ENCODE results near the gene RAB6B.

RAB6B gene

DNA sequence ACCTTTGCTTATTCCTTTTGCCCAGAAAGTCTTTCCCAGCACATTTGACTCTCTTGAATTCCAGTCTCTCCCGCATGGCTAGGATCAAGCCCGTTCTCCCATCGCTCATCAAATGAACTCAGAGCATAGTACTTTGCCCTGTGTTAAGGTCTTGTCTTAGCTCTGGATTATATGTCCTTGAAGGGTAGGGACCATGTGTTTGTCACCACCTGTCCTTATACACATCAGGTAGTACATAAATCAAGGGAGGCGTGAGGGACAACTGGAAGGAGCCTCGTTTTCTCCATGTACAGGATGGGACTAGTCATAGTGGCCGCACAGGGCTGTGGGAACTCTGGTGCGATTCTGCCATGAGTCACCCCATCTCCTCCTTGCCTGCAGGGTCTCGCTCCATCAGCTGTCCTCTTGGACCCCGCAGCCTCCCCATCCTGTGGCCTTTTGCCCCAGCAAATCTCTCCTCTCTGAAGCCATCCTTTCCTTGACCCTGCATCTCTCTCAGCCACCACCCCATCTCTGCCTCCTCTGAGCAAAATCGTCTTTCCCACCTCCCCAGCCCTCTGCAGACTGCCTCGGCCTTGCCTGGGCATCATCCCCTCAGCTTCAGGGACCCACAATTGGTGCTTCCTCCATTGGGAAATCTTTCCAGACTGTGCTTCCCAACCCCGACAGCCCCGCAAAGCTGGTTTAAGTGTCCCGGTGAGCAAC, 33.4 kb upstream of the RAB6B start:
- no peaks in the 10 kb centered on the region for H3K9me3 ChIP-seq (ENCODE audit: control extremely low read depth in 1 of 5, control insufficient read depth in 4 of 5, insufficient read depth in 2 of 5, low read depth in 1 of 5, low read length in 4 of 5)
- ChIA-PET POLR2A (no interaction called here), CTCF (interaction anchor here (0.8 to 14.0 kb wide), 16 partner anchors 12 to 544 kb away, joined by 3 to 140 read pairs (median 5); no protein-coding TSS in a partner anchor)
- H3K27me3 ChIP-seq (replicated peaks in 2 of 5; ENCODE audit: control insufficient read depth in 4 of 5, insufficient read depth in 5 of 5, low read length in 4 of 5): peaks cover 0 to 3% (median 0%) of the 10 kb centered on the region in 5 experiments
- no peaks in the 10 kb centered on the region for H3K36me3 ChIP-seq (ENCODE audit: control insufficient read depth in 4 of 4, insufficient read depth in 4 of 4, low read length in 3 of 4)
- H3K4me3 ChIP-seq (ENCODE audit: control insufficient read depth in 1 of 7, extremely low read depth in 1 of 7, insufficient read depth in 4 of 7, low read depth in 2 of 7, low read length in 6 of 7): no peak overlapping the region
- DNase-seq: no peak
- no peak overlapping the region for H3K27ac ChIP-seq (ENCODE audit: insufficient read depth in 1 of 2, low read depth in 1 of 2, low read length in 2 of 2, poor library complexity in 1 of 2, severe bottlenecking in 2 of 2)
- WGBS (ENCODE audit: insufficient coverage): 99% methylated on average over 10 of the region's 14 CpGs
- peaks cover 0 to 24% (median 21%) of the 10 kb centered on the region in 4 experiments for H3K4me1 ChIP-seq (ENCODE audit: control extremely low read depth in 1 of 4, control insufficient read depth in 4 of 4, insufficient read depth in 4 of 4, low read length in 3 of 4)

DNA sequence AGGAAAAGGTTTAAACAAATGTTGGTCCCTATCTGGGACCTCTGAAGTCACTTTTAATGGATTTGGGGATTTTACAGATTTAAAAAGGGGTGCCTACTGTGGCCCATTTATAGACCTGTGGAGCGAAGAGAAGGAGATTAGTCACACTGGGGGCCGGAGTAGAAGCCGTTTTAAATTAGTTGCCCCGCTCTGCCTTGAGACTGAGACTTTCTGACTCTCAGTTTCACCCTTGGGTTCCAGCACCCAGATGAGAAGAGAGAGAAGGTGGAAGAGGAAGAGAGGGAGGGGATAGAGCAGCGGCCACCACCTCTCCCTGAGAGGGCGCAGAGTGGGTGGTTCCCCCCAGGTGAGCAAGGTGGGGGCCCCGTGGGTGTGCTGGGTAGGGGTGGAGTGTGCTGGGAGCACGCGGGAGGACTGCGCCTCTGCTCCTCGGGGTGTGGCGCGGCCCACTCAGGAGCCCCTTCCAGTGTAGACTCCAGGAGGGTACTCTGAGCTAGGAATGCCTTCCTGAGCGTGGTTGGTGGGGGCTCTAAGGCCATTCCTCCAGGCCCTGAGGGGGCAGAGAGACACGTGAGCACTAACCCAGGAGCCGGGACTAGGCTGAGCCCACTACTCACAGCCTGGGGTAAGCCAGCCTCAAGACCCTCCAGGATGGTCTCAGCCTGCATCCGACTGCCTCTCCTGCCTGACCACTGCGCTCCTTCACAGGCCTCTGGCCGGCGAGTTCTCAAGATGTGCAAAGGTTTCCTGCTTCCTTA, 32.6 kb upstream of the RAB6B start:
- ChIA-PET POLR2A (no interaction called here), CTCF (interaction anchor here (1.0 to 14.0 kb wide), 13 partner anchors 15 to 544 kb away, joined by 3 to 140 read pairs (median 5); no protein-coding TSS in a partner anchor)
- Histone ChIP-seq H3K36me3 (ENCODE audit: control insufficient read depth in 4 of 4, insufficient read depth in 4 of 4, low read length in 3 of 4) (no peaks in the 10 kb centered on the region), H3K9me3 (ENCODE audit: control extremely low read depth in 1 of 5, control insufficient read depth in 4 of 5, insufficient read depth in 2 of 5, low read depth in 1 of 5, low read length in 4 of 5) (no peaks in the 10 kb centered on the region), H3K4me3 (ENCODE audit: control insufficient read depth in 1 of 7, extremely low read depth in 1 of 7, insufficient read depth in 4 of 7, low read depth in 2 of 7, low read length in 6 of 7) (peak overlapping the region in 6 of 7 experiments; percentile 55 to 81 (median 67)), H3K27ac (ENCODE audit: insufficient read depth in 1 of 2, low read depth in 1 of 2, low read length in 2 of 2, poor library complexity in 1 of 2, severe bottlenecking in 2 of 2) (no peak overlapping the region), H3K4me1 (ENCODE audit: control extremely low read depth in 1 of 4, control insufficient read depth in 4 of 4, insufficient read depth in 4 of 4, low read length in 3 of 4) (peaks cover 0 to 18% (median 15%) of the 10 kb centered on the region in 4 experiments), H3K27me3 (replicated peaks in 2 of 5; ENCODE audit: control insufficient read depth in 4 of 5, insufficient read depth in 5 of 5, low read length in 4 of 5) (peaks cover 0 to 3% (median 0%) of the 10 kb centered on the region in 5 experiments)
- 85% methylated on average over 19 of the region's 20 CpGs for WGBS (ENCODE audit: insufficient coverage)
- DNase-seq: no peak

GRCh38 chr3:133927540-133928066, 31.9 kb upstream of the RAB6B start:
- Histone ChIP-seq H3K9me3 (ENCODE audit: control extremely low read depth in 1 of 5, control insufficient read depth in 4 of 5, insufficient read depth in 2 of 5, low read depth in 1 of 5, low read length in 4 of 5) (no peaks in the 10 kb centered on the region), H3K36me3 (ENCODE audit: control insufficient read depth in 4 of 4, insufficient read depth in 4 of 4, low read length in 3 of 4) (no peaks in the 10 kb centered on the region), H3K27ac (ENCODE audit: insufficient read depth in 1 of 2, low read depth in 1 of 2, low read length in 2 of 2, poor library complexity in 1 of 2, severe bottlenecking in 2 of 2) (no peak overlapping the region), H3K4me1 (ENCODE audit: control extremely low read depth in 1 of 4, control insufficient read depth in 4 of 4, insufficient read depth in 4 of 4, low read length in 3 of 4) (peaks cover 0 to 18% (median 15%) of the 10 kb centered on the region in 4 experiments), H3K27me3 (replicated peaks in 2 of 5; ENCODE audit: control insufficient read depth in 4 of 5, insufficient read depth in 5 of 5, low read length in 4 of 5) (peaks cover 0 to 3% (median 0%) of the 10 kb centered on the region in 5 experiments), H3K4me3 (ENCODE audit: control insufficient read depth in 1 of 7, extremely low read depth in 1 of 7, insufficient read depth in 4 of 7, low read depth in 2 of 7, low read length in 6 of 7) (peak overlapping the region; percentile 44 to 81 (median 65))
- CTCF ChIA-PET: interaction anchor here (1.0 to 14.0 kb wide), 5 partner anchors 64 to 285 kb away, joined by 3 to 140 read pairs (median 7); no protein-coding TSS in a partner anchor
- POLR2A ChIA-PET: no interaction called here
- WGBS (ENCODE audit: insufficient coverage): under 1% methylated on average over 34 of the region's 51 CpGs
- DNase-seq: peak; percentile 64 to 87 (median 82)

DNA sequence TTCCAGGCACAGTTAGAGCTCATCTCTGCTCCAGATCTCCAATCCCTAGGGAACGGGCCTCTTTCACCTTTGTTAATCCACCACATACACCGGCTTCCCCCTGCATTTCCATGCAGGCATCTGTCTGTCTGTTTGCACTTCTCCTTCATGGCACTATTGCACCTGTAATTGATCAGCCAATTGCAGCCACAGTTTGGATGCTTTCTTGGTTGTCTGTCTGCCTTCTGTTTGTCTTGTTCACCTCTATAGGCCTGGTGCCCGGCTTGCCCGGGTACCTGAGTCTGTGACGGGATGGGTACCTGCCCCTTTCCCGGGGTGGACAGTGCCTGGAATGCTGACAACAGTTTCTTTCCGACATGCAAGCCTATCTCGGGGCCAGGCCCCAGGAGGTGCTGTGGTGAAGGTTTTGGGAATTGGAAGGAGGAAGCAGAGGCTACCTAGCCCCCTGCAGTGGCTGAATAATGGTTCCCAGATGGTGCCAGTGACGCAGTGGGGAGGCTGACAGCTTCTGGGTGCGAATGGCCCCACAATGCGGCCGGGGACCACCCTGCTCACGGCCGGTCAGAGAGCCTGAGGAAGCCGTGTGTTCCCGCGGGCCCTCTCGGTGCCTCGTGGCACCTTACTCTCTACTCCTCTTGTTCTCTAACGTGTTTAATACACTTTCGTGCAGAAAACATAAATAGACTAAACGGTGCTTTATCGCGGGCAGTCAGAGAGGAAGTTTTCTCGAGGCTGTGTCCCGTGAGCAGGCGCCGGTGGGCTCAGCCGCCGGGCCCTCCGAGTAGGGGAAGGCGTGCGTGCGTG, 31.3 kb upstream of the RAB6B start:
- CTCF ChIA-PET: interaction anchor here (1.0 to 5.9 kb wide), 2 partner anchors 68 to 110 kb away, joined by 3 to 35 read pairs; no protein-coding TSS in a partner anchor

GRCh38 chr3:133925960-133926735, 30.5 kb upstream of the RAB6B start:
- peaks cover 0 to 3% (median 0%) of the 10 kb centered on the region in 5 experiments for H3K27me3 ChIP-seq (replicated peaks in 2 of 5; ENCODE audit: control insufficient read depth in 4 of 5, insufficient read depth in 5 of 5, low read length in 4 of 5)
- DNase-seq: no peak
- CTCF ChIA-PET: interaction anchor here (0.9 to 1.4 kb wide), 4 partner anchors 20 to 286 kb away, joined by 3 to 4 read pairs (median 4); no protein-coding TSS in a partner anchor
- POLR2A ChIA-PET: no interaction called here
- 96% methylated on average over 8 of the region's 10 CpGs for WGBS (ENCODE audit: insufficient coverage)
- no peak overlapping the region for H3K4me3 ChIP-seq (ENCODE audit: control insufficient read depth in 1 of 7, extremely low read depth in 1 of 7, insufficient read depth in 4 of 7, low read depth in 2 of 7, low read length in 6 of 7)
- H3K36me3 ChIP-seq (ENCODE audit: control insufficient read depth in 4 of 4, insufficient read depth in 4 of 4, low read length in 3 of 4): no peaks in the 10 kb centered on the region
- H3K27ac ChIP-seq (ENCODE audit: insufficient read depth in 1 of 2, low read depth in 1 of 2, low read length in 2 of 2, poor library complexity in 1 of 2, severe bottlenecking in 2 of 2): no peak overlapping the region
- H3K4me1 ChIP-seq (ENCODE audit: control extremely low read depth in 1 of 4, control insufficient read depth in 4 of 4, insufficient read depth in 4 of 4, low read length in 3 of 4): peaks cover 0 to 18% (median 15%) of the 10 kb centered on the region in 4 experiments
- no peaks in the 10 kb centered on the region for H3K9me3 ChIP-seq (ENCODE audit: control extremely low read depth in 1 of 5, control insufficient read depth in 4 of 5, insufficient read depth in 2 of 5, low read depth in 1 of 5, low read length in 4 of 5)

More for the DNA sequence above, 31.3 kb upstream of the RAB6B start:
- Histone ChIP-seq H3K27ac (ENCODE audit: insufficient read depth in 1 of 2, low read depth in 1 of 2, low read length in 2 of 2, poor library complexity in 1 of 2, severe bottlenecking in 2 of 2) (no peak overlapping the region), H3K4me1 (ENCODE audit: control extremely low read depth in 1 of 4, control insufficient read depth in 4 of 4, insufficient read depth in 4 of 4, low read length in 3 of 4) (peaks cover 0 to 18% (median 15%) of the 10 kb centered on the region in 4 experiments), H3K4me3 (ENCODE audit: control insufficient read depth in 1 of 7, extremely low read depth in 1 of 7, insufficient read depth in 4 of 7, low read depth in 2 of 7, low read length in 6 of 7) (peak overlapping the region; percentile 44 to 81 (median 65)), H3K9me3 (ENCODE audit: control extremely low read depth in 1 of 5, control insufficient read depth in 4 of 5, insufficient read depth in 2 of 5, low read depth in 1 of 5, low read length in 4 of 5) (no peaks in the 10 kb centered on the region), H3K36me3 (ENCODE audit: control insufficient read depth in 4 of 4, insufficient read depth in 4 of 4, low read length in 3 of 4) (no peaks in the 10 kb centered on the region), H3K27me3 (replicated peaks in 2 of 5; ENCODE audit: control insufficient read depth in 4 of 5, insufficient read depth in 5 of 5, low read length in 4 of 5) (peaks cover 0 to 3% (median 0%) of the 10 kb centered on the region in 5 experiments)
- POLR2A ChIA-PET: no interaction called here
- 17% methylated on average over 29 of the region's 34 CpGs for WGBS (ENCODE audit: insufficient coverage)
- no peak for DNase-seq

- H3K27me3 ChIP-seq (replicated peaks in 2 of 5; ENCODE audit: control insufficient read depth in 4 of 5, insufficient read depth in 5 of 5, low read length in 4 of 5): no peaks in the 10 kb centered on the region
- WGBS (ENCODE audit: insufficient coverage): no CpG with 5 or more reads among the region's 4 CpGs
- CTCF ChIA-PET: interaction anchor here (1.7 kb wide), 1 partner anchor 20 kb away, joined by 3 read pairs; no protein-coding TSS in a partner anchor
Measured at GRCh38 chr3:133924041-133924440, 28.4 kb upstream of the RAB6B start.

More at GRCh38 chr3:133924041-133924440, 28.4 kb upstream of the RAB6B start:
- Histone ChIP-seq H3K27ac (ENCODE audit: insufficient read depth in 1 of 2, low read depth in 1 of 2, low read length in 2 of 2, poor library complexity in 1 of 2, severe bottlenecking in 2 of 2) (no peak overlapping the region), H3K4me1 (ENCODE audit: control extremely low read depth in 1 of 4, control insufficient read depth in 4 of 4, insufficient read depth in 4 of 4, low read length in 3 of 4) (peaks cover 0 to 18% (median 15%) of the 10 kb centered on the region in 4 experiments), H3K9me3 (ENCODE audit: control extremely low read depth in 1 of 5, control insufficient read depth in 4 of 5, insufficient read depth in 2 of 5, low read depth in 1 of 5, low read length in 4 of 5) (no peaks in the 10 kb centered on the region), H3K4me3 (ENCODE audit: control insufficient read depth in 1 of 7, extremely low read depth in 1 of 7, insufficient read depth in 4 of 7, low read depth in 2 of 7, low read length in 6 of 7) (no peak overlapping the region), H3K36me3 (ENCODE audit: control insufficient read depth in 4 of 4, insufficient read depth in 4 of 4, low read length in 3 of 4) (no peaks in the 10 kb centered on the region)
- DNase-seq: no peak
- POLR2A ChIA-PET: no interaction called here
